WI38 (cell line): ENCODE measurements around the gene SETBP1.
"Not testable (repeated sequence)": the region's sequence is repeated elsewhere in the genome, so short reads cannot be mapped to it uniquely, and the experiment has no call there.

Experiments used
- H3K4me3 ChIP-seq: 2 replicates; pipeline ENCODE4 v1.5.1; 2011; ENCODE audit warnings: low read depth, mild to moderate bottlenecking, control low read depth, low read length
- TF ChIP-seq, protein P1 (sequence below): IDR thresholded peaks from 2 replicates; pipeline ENCODE4 v1.5.1; 2012; ENCODE audit warnings: low read depth, mild to moderate bottlenecking, control low read depth, low read length

SETBP1 gene

DNA sequence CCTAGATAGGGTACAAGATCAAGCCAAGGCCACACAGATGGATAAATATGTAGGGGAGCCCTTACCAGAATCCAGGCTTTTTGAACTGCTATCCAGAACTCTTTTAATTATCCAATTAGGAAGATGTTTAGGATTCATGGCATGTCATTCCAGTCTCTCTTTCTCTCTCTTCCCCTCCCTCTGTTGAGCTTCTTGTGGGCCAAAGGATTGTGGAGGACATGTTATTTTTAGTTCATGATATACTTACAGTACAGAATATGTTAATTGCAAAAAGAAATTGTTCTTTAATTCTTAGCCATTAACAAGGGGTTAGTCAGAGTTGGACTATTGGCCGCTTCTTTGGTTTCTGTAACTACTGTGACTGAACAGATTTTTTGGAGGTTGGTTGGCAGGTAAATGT is 113.0 kb downstream of the SETBP1 start:
- no peak overlapping the region for H3K4me3 ChIP-seq
- TF ChIP-seq, protein P1, sequence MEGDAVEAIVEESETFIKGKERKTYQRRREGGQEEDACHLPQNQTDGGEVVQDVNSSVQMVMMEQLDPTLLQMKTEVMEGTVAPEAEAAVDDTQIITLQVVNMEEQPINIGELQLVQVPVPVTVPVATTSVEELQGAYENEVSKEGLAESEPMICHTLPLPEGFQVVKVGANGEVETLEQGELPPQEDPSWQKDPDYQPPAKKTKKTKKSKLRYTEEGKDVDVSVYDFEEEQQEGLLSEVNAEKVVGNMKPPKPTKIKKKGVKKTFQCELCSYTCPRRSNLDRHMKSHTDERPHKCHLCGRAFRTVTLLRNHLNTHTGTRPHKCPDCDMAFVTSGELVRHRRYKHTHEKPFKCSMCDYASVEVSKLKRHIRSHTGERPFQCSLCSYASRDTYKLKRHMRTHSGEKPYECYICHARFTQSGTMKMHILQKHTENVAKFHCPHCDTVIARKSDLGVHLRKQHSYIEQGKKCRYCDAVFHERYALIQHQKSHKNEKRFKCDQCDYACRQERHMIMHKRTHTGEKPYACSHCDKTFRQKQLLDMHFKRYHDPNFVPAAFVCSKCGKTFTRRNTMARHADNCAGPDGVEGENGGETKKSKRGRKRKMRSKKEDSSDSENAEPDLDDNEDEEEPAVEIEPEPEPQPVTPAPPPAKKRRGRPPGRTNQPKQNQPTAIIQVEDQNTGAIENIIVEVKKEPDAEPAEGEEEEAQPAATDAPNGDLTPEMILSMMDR = no peak

DNA sequence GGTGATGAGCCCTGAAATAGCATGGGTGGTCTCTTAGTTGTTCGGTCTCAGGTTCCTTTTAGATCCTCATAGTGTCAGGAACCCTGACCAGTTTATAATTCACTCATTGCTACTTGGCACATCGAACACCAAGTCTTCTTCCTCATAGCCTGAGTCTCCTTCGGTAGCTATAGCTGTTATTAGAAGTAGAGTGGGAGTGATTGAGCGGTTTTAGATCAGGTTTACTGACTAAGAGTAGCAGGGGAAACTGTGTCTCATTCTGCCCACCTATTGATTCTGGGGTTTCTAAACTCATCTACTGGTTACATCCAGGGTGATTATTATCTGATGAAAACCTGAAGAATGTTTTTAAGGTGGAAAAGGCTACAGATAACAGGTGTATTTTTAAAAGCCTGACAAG is 114.6 kb downstream of the SETBP1 start:
- no peak overlapping the region for H3K4me3 ChIP-seq
- TF ChIP-seq, protein P1 = no peak

DNA sequence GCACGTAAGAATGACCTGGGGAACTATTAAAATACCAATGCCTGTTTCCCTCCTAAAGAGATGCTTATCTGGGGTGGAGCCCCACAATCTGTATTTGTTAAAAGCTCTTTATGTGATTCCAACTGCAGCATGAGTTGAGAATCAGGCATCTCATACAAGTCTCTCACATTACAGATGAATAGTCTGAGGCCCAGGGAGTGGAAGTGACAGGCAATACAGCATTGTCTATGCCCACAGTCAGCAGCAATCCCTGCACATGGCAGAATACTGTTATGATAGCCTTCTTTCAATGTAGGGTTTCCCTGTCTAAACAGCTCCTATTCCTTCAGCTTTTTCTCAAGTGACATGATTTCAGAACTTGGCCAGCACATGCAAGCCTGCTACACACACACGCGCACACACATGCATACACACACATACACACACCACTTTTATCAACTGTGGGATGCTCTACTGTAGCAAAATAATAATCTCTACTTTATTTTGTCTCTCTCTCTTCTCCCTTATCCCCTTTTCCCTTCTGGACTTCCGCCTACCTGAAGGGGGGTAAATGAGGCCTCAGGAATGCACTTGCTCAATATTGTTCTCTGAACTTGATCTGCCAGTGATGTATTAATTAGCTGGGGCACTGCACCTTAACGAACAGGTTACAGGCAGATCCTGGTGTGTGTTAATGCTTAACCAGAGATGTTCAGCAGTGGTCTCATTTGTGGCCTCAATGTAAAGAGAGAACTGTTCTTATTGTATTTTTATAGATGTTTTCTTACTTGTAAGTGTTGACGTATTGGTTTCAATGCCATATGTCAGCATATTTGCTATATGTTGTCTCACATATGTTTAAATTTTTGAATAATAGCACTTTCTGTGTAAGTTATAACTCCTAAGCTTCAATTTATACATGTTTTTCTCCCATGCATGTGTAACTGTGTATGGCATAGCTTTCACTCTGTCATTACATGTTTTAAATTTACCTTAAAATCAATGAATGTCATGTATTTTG is 116.0 kb downstream of the SETBP1 start:
- TF ChIP-seq, protein P1 = no peak
- H3K4me3 ChIP-seq = no peak overlapping the region

DNA sequence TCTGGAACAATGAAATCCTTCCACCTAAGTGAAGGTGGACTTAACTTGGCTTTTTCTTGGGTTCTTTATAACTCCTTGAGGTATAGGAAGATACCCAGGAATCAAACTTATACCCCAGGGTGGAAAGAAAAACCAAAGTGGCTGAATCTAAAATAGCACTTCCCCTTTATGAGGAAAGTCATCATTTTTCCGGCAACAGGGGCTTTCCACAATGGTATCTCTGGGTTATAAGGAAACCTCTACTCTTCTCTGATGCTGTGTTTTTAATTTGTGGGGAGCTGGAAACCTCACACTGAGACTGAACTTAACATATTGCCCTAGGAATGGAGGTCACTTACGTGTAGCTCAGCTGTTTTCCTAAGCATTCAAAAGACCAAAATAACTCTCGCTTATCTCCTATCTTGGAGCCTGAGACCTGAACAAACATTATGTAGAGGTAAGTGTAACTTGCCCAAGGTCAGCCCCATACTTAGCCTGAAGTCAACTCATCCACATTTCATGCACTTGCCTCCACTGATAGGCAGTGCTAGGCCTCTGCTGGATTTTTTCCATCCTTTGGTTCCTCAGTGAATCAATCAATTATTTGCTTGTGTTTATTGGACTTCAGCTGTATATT is 117.9 kb downstream of the SETBP1 start:
- H3K4me3 ChIP-seq = no peak overlapping the region

DNA sequence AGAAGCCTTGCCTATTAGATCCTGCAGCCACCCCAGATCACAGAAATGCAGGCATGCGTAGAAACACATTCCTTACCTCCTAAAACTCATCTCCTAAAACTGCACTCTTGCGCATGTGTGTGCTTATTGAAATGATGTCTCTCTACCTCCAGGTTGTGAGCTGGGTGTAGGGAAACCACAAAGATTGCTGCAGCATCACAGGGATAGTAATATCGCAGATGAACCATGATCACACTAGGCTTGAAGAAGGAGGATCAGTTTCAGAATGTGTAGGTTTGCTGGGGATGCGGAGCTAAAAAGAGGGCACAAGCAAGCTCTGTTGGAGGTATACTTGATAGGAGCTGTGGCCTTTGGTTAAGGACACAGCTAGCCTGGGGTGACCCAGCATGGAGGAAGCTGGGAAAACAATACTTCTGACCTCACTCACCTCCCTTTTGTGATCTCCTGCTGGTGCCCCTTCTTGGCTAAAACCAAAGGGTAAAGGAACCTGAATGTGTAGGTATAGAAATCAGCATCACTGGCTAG is 118.8 kb downstream of the SETBP1 start:
- TF ChIP-seq, protein P1 = no peak
- no peak overlapping the region for H3K4me3 ChIP-seq

More for the DNA sequence above, 117.9 kb downstream of the SETBP1 start:
- TF ChIP-seq, protein P1 = no peak

DNA sequence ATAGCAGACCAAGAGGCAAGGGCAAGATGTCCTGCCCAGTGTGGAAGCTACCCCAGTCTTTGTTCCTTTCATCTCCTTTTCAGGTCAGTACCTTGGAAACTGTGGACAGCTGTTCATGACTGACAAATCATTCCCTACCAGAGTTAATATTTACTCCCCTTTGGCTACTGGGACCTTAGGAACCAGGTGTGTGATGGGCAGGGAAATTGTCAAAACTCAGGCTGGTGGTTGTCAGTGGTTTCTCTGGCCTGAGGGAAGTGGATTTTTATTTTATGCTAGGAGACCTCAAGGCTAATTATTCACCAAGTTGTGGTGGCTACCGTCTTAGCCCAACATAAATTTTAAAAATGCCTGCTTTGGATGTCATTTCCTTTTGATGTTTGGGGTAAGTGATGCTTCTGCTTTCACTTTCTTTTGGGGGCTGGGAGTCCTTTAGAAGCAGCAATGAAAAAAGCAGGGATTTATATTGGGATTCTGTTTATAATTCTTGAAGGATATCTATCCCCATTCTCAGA is 119.3 kb downstream of the SETBP1 start:
- H3K4me3 ChIP-seq = no peak overlapping the region
- TF ChIP-seq, protein P1 = no peak

DNA sequence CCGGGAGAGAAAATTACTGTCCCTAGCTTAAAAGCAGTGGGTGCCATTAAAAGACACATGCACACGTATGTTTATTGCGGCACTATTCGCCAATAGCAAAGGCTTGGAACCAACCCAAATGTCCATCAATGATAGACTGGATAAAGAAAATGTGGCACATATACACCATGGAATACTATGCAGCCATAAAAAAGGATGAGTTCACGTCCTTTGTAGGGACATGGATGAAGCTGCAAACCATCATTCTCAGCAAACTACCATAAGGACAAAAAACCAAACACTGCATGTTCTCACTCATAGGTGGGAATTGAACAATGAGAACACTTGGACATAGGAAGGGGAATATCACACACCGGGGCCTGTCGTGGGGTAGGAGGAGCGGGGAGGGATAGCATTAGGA is 120.1 kb downstream of the SETBP1 start:
- H3K4me3 ChIP-seq = not testable (repeated sequence)
